ENCODE results near the gene GALNS.
A peak's percentile ranks its signal among the peaks of the same experiment; 100 is the strongest.
"Not testable (repeated sequence)": the region's sequence is repeated elsewhere in the genome, so short reads cannot be mapped to it uniquely, and the experiment has no call there.

GALNS gene

DNA sequence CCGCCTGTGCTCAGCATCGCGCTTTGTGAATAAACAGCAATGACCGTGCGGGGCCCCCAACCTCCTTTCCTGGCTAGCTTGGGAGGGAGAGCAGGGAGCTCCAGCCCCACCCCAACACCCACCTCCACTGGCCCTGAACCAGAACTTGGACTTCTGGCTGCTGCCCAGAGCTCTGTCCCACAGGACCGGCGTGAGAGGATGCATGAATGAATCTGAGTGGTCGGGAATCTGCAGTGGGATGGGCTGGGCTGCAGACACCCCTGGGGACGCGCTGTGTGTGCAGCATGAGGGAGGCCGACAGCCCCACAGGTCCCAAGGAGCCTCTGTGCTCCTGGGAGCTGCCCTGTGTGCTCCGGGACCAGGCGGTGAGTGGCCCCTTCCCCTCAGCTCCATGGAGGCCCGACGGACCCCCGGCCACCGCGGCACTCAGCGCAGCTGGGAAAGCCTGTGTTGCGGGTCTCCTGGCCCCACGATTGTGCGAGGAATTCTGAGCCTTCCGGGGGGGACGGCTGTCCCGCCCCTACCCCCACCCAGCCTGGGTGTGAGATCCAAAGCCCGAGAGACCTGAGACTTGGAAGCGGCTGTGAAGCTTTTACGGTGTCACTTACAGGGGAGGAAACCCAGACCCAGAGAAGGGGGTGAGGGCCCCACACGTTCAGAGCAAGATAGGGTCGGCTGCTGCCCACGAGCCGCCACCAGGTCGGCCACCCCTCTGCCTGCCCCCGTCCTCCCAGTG lies 77.2 kb downstream of the GALNS start:
- Histone ChIP-seq H3K4me3 (ENCODE audit: low read length in 2 of 2) (peak overlapping the region; percentile 35 to 60), H3K4me1 (ENCODE audit: control insufficient read depth, insufficient read depth, low read length) (peaks cover 91% of the 10 kb centered on the region), H3K27ac (ENCODE audit: low read length) (peak overlapping the region; percentile 93), H3K27me3 (ENCODE audit: control insufficient read depth in 1 of 2, insufficient read depth in 2 of 2, low read length in 2 of 2) (no peaks in the 10 kb centered on the region), H3K9me3 (ENCODE audit: control insufficient read depth in 2 of 2, low read length in 2 of 2) (no peaks in the 10 kb centered on the region), H3K36me3 (ENCODE audit: control insufficient read depth in 2 of 2, insufficient read depth in 2 of 2, low read length in 2 of 2) (peaks cover 0 to 2% of the 10 kb centered on the region in 2 donors), H3K9ac (ENCODE audit: low read length in 2 of 2) (peak overlapping the region; percentile 47 to 63)

DNA sequence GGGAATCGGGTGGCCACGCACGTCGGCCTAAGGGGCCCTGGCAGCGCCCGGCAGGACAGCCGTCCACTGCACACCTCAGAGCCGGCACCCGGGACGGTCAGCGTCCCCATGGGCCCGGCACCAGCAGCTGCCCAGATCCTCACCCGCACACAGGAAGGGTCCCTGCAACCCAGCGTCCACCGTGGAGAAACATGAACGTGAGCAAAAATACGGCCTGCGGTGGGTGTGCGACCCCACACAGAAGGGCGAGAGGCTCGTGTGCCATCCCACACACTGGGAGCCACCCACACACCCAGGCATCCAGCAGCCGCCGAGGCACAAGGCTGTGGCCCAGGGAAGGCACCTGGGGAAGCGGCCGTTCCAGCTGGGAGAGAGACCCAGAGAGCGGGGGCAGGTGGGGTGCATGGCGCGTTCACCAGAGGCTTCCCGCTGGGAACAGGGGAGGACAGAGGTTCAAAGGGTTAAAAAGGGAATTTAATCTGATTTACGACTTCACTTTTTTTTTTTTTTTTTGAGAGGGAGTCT lies 78.1 kb downstream of the GALNS start:
- Histone ChIP-seq H3K9me3 (ENCODE audit: control insufficient read depth in 2 of 2, low read length in 2 of 2) (no peaks in the 10 kb centered on the region), H3K9ac (ENCODE audit: low read length in 2 of 2) (no peak overlapping the region), H3K4me3 (ENCODE audit: low read length in 2 of 2) (peak overlapping the region in 1 of 2 donors; percentile 15), H3K36me3 (ENCODE audit: control insufficient read depth in 2 of 2, insufficient read depth in 2 of 2, low read length in 2 of 2) (peaks cover 0 to 2% of the 10 kb centered on the region in 2 donors), H3K27ac (ENCODE audit: low read length) (peak overlapping the region; percentile 93), H3K27me3 (ENCODE audit: control insufficient read depth in 1 of 2, insufficient read depth in 2 of 2, low read length in 2 of 2) (no peaks in the 10 kb centered on the region), H3K4me1 (ENCODE audit: control insufficient read depth, insufficient read depth, low read length) (peaks cover 92% of the 10 kb centered on the region)

DNA sequence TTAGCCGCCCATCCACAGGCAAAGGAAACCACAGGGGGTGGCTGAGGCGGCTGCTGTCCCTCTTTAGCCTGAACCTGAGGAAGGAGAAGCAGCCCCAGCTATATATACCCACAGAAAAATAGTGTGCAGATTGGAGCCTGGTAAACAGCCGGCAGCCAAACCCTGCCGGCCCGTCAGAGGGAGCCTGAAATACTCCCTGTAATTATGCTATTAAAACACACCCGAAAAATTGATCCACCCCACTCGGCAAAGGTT lies 78.5 kb downstream of the GALNS start:
- peaks cover 92% of the 10 kb centered on the region for H3K4me1 ChIP-seq (ENCODE audit: control insufficient read depth, insufficient read depth, low read length)
- no peak overlapping the region for H3K9ac ChIP-seq (ENCODE audit: low read length in 2 of 2)
- H3K27ac ChIP-seq (ENCODE audit: low read length) = peak overlapping the region; percentile 93

GRCh38 chr16:88777471-88778270 lies 79.1 kb downstream of the GALNS start:
- Histone ChIP-seq H3K9ac (ENCODE audit: low read length in 2 of 2) (no peak overlapping the region), H3K4me1 (ENCODE audit: control insufficient read depth, insufficient read depth, low read length) (peaks cover 92% of the 10 kb centered on the region), H3K27ac (ENCODE audit: low read length) (peak overlapping the region; percentile 93)

More for the DNA sequence above, 78.5 kb downstream of the GALNS start:
- Histone ChIP-seq H3K36me3 (ENCODE audit: control insufficient read depth in 2 of 2, insufficient read depth in 2 of 2, low read length in 2 of 2) (peaks cover 0 to 2% of the 10 kb centered on the region in 2 donors), H3K9me3 (ENCODE audit: control insufficient read depth in 2 of 2, low read length in 2 of 2) (no peaks in the 10 kb centered on the region), H3K27me3 (ENCODE audit: control insufficient read depth in 1 of 2, insufficient read depth in 2 of 2, low read length in 2 of 2) (no peaks in the 10 kb centered on the region), H3K4me3 (ENCODE audit: low read length in 2 of 2) (peak overlapping the region in 1 of 2 donors; percentile 15)

GRCh38 chr16:88775825-88776224 lies 80.9 kb downstream of the GALNS start:
- no peaks in the 10 kb centered on the region for H3K9me3 ChIP-seq (ENCODE audit: control insufficient read depth in 2 of 2, low read length in 2 of 2)
- H3K4me1 ChIP-seq (ENCODE audit: control insufficient read depth, insufficient read depth, low read length) = peaks cover 90% of the 10 kb centered on the region
- H3K9ac ChIP-seq (ENCODE audit: low read length in 2 of 2) = no peak overlapping the region
- H3K4me3 ChIP-seq (ENCODE audit: low read length in 2 of 2) = no peak overlapping the region
- peaks cover 0 to 2% of the 10 kb centered on the region in 2 donors for H3K36me3 ChIP-seq (ENCODE audit: control insufficient read depth in 2 of 2, insufficient read depth in 2 of 2, low read length in 2 of 2)
- H3K27ac ChIP-seq (ENCODE audit: low read length) = peak overlapping the region; percentile 93
- no peaks in the 10 kb centered on the region for H3K27me3 ChIP-seq (ENCODE audit: control insufficient read depth in 1 of 2, insufficient read depth in 2 of 2, low read length in 2 of 2)

More at GRCh38 chr16:88777471-88778270, 79.1 kb downstream of the GALNS start:
- Histone ChIP-seq H3K36me3 (ENCODE audit: control insufficient read depth in 2 of 2, insufficient read depth in 2 of 2, low read length in 2 of 2) (peaks cover 0 to 2% of the 10 kb centered on the region in 2 donors), H3K9me3 (ENCODE audit: control insufficient read depth in 2 of 2, low read length in 2 of 2) (no peaks in the 10 kb centered on the region), H3K4me3 (ENCODE audit: low read length in 2 of 2) (no peak overlapping the region), H3K27me3 (ENCODE audit: control insufficient read depth in 1 of 2, insufficient read depth in 2 of 2, low read length in 2 of 2) (no peaks in the 10 kb centered on the region)

DNA sequence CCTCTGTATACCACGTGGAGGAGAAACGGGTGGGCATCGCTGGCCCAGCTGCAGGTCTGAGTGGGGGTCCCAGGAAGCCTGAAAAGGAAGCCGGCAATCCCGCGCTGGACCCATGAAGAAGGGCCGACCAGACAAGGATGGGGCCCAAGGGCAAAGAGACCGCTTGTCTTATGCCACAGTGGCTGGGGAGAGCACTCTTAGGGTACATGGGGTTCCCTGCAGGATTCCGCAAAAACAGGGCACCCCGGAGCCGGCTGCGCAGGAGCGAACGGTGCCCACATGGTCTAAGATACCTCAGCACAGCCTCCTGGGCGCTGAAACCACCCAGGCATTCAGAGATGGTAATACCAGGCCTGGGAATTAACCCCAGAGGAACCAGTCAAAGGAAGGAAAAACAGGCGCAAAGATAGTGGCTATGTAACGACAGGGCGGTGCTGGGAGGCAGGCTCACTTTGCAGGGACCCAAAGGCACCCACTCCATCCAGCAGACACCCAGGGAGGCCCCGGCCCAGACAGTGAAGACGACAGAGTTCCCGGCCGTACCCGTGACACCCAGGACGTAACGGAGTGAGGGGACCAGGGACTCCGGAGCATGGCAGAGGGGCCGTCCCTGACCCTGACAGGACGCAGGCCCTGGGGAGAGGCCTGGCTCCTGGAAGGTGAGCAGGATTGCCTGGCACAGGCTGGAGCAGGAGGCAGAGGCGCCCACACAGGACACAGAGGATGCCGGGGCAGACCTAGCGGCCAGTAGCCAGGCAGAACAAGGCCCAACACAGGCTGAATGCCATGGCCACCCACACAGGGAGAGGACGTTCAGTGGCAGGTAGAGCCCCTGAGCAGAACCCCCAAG lies 82.0 kb downstream of the GALNS start:
- Histone ChIP-seq H3K36me3 (ENCODE audit: control insufficient read depth in 2 of 2, insufficient read depth in 2 of 2, low read length in 2 of 2) (peaks cover 0 to 2% of the 10 kb centered on the region in 2 donors), H3K4me3 (ENCODE audit: low read length in 2 of 2) (no peak overlapping the region), H3K4me1 (ENCODE audit: control insufficient read depth, insufficient read depth, low read length) (peaks cover 90% of the 10 kb centered on the region), H3K9me3 (ENCODE audit: control insufficient read depth in 2 of 2, low read length in 2 of 2) (no peaks in the 10 kb centered on the region), H3K27me3 (ENCODE audit: control insufficient read depth in 1 of 2, insufficient read depth in 2 of 2, low read length in 2 of 2) (no peaks in the 10 kb centered on the region), H3K9ac (ENCODE audit: low read length in 2 of 2) (no peak overlapping the region), H3K27ac (ENCODE audit: low read length) (peak overlapping the region; percentile 55)

DNA sequence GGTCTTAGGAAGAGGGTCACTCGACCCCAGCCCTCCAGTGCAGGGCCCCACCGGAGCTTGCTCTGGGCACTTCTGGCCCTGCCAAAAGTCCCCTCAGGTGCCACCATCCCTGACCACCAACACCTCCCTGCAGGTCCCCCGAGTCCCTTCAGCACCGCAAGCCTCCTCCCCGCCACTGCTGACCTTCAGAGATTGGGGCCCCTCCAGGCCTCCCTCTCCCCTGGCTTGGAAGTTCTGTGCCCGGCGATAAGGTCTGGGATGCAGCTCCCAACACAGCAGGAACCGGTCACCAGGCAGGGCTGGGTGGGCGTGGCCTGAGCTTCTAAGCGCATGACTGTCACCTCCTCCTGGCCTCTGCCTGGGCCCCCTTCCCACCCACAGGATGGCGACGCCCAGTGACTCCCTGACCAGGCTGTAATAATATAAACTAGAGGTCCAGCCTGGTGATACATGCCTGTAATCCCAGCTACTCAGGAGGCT lies 82.9 kb downstream of the GALNS start:
- no peak overlapping the region for H3K9ac ChIP-seq (ENCODE audit: low read length in 2 of 2)
- H3K4me3 ChIP-seq (ENCODE audit: low read length in 2 of 2) = peak overlapping the region in 1 of 2 donors; percentile 35
- H3K9me3 ChIP-seq (ENCODE audit: control insufficient read depth in 2 of 2, low read length in 2 of 2) = no peaks in the 10 kb centered on the region
- no peaks in the 10 kb centered on the region for H3K27me3 ChIP-seq (ENCODE audit: control insufficient read depth in 1 of 2, insufficient read depth in 2 of 2, low read length in 2 of 2)
- H3K27ac ChIP-seq (ENCODE audit: low read length) = peak overlapping the region; percentile 74
- peaks cover 90% of the 10 kb centered on the region for H3K4me1 ChIP-seq (ENCODE audit: control insufficient read depth, insufficient read depth, low read length)
- H3K36me3 ChIP-seq (ENCODE audit: control insufficient read depth in 2 of 2, insufficient read depth in 2 of 2, low read length in 2 of 2) = peaks cover 0 to 2% of the 10 kb centered on the region in 2 donors

DNA sequence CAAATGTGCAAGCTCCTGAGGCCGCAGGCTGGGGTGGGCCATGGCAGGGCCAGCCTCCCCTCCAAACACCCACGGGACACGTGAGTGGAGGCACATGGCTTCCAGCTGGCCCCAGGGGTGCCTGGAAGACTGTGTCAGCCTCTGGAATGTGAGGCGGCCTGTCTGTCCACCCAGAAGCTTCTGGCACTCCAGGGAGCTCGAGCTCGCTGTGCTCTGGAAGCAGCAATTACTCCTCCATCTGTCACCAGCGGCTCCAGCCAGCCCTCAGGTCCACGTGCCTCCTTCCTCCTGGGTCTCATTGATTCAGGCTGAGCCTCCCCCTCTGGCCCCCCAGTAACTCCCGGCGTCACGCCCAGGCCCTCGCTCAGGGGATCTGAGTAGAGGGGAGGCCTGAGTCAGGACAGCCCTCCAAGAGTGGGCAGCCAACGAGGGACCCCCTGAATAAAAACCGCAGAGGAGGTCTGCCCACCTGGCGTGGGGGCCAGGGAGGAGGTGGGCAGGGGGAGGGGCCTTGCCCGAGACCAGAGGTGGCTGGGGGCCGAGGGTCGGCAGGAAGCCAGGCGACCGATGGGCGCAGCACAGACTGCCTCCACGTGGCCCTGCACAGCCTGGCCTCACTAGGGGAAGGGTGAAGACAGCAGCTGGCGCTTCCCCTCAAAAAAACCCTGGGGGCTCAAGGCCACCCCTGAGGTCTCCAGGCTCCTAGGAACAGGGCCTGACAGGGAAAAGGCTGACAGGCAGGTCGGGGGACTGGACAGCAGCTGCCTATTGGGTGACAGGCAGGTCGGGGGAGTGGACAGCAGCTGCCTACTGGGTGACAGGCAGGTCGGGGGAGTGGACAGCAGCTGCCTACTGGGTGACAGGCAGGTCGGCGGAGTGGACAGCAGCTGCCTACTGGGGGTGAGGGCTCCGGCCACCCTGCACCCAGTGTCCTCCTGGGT lies 83.6 kb downstream of the GALNS start:
- H3K27ac ChIP-seq (ENCODE audit: low read length) = peak overlapping the region; percentile 74
- peak overlapping the region in 1 of 2 donors; percentile 45 for H3K9ac ChIP-seq (ENCODE audit: low read length in 2 of 2)
- H3K27me3 ChIP-seq (ENCODE audit: control insufficient read depth in 1 of 2, insufficient read depth in 2 of 2, low read length in 2 of 2) = no peaks in the 10 kb centered on the region
- peaks cover 0 to 2% of the 10 kb centered on the region in 2 donors for H3K36me3 ChIP-seq (ENCODE audit: control insufficient read depth in 2 of 2, insufficient read depth in 2 of 2, low read length in 2 of 2)
- H3K9me3 ChIP-seq (ENCODE audit: control insufficient read depth in 2 of 2, low read length in 2 of 2) = no peaks in the 10 kb centered on the region
- peaks cover 90% of the 10 kb centered on the region for H3K4me1 ChIP-seq (ENCODE audit: control insufficient read depth, insufficient read depth, low read length)
- H3K4me3 ChIP-seq (ENCODE audit: low read length in 2 of 2) = peak overlapping the region in 1 of 2 donors; percentile 44

- H3K9me3 ChIP-seq (ENCODE audit: control insufficient read depth in 2 of 2, low read length in 2 of 2); H3K36me3 ChIP-seq (ENCODE audit: control insufficient read depth in 2 of 2, insufficient read depth in 2 of 2, low read length in 2 of 2); H3K4me3 ChIP-seq (ENCODE audit: low read length in 2 of 2); H3K27me3 ChIP-seq (ENCODE audit: control insufficient read depth in 1 of 2, insufficient read depth in 2 of 2, low read length in 2 of 2): not testable (repeated sequence)
- Histone ChIP-seq H3K9ac (ENCODE audit: low read length in 2 of 2) (peak overlapping the region in 1 of 2 donors; percentile 38), H3K4me1 (ENCODE audit: control insufficient read depth, insufficient read depth, low read length) (peaks cover 90% of the 10 kb centered on the region), H3K27ac (ENCODE audit: low read length) (peak overlapping the region; percentile 89)
Measured at GRCh38 chr16:88771781-88772180, 85.0 kb downstream of the GALNS start.
